HG03060 (cell line): Measurements from ENCODE around the gene ACOX3.

Experiments used
- ATAC-seq: cut with Tn5 transposase; IDR thresholded peaks from one replicate; pipeline ENCODE4 v1.9.1; 2021; ENCODE audit warnings: low read depth, moderate number of reproducible peaks; ENCODE audit not compliant: unreplicated experiment

The ACOX3 gene

GRCh38 chr4:8468746-8469535, 28.4 kb upstream of the ACOX3 start:
- ATAC-seq, result peak; percentile 46

GRCh38 chr4:8467016-8467415, 26.5 kb upstream of the ACOX3 start:
- ATAC-seq, result no peak

- no peak for ATAC-seq
Observed at GRCh38 chr4:8465615-8466611, 25.4 kb upstream of the ACOX3 start.

- ATAC-seq, result no peak
Observed at GRCh38 chr4:8464381-8464780, 23.9 kb upstream of the ACOX3 start.

GRCh38 chr4:8463811-8464210, 23.3 kb upstream of the ACOX3 start:
- ATAC-seq, result no peak

GRCh38 chr4:8461616-8462015, 21.1 kb upstream of the ACOX3 start:
- ATAC-seq, result no peak

GRCh38 chr4:8461086-8461485, 20.6 kb upstream of the ACOX3 start:
- ATAC-seq, result no peak

GRCh38 chr4:8459867-8460445, 19.4 kb upstream of the ACOX3 start:
- ATAC-seq, result no peak

GRCh38 chr4:8457646-8458252, 17.2 kb upstream of the ACOX3 start:
- no peak for ATAC-seq

- no peak for ATAC-seq
Observed at GRCh38 chr4:8453957-8454356, 13.4 kb upstream of the ACOX3 start.

- no peak for ATAC-seq
Observed at GRCh38 chr4:8451440-8452182, 11.1 kb upstream of the ACOX3 start.

GRCh38 chr4:8446122-8446521, 5.6 kb upstream of the ACOX3 start:
- no peak for ATAC-seq

GRCh38 chr4:8443801-8444200, 3.3 kb upstream of the ACOX3 start:
- ATAC-seq, result no peak

GRCh38 chr4:8442596-8443358, 2.3 kb upstream of the ACOX3 start:
- ATAC-seq, result no peak

GRCh38 chr4:8441499-8442091, 1.1 kb upstream of the ACOX3 start:
- ATAC-seq, result no peak

GRCh38 chr4:8439914-8440491, 520 bp downstream of the ACOX3 start:
- no peak for ATAC-seq

GRCh38 chr4:8439168-8439567, 1.4 kb downstream of the ACOX3 start:
- no peak for ATAC-seq

- ATAC-seq, result no peak
Observed at GRCh38 chr4:8438743-8439142, 1.8 kb downstream of the ACOX3 start.

GRCh38 chr4:8437281-8437680, 3.2 kb downstream of the ACOX3 start:
- no peak for ATAC-seq
